ENCODE data around the gene RIMBP3B. TPM values are rescaled to one million over a fixed set of nuclear protein-coding genes. Genes with fewer than 3 reads are reported as not detected.
"Not testable (repeated sequence)": the region's sequence is repeated elsewhere in the genome, so short reads cannot be mapped to it uniquely, and the experiment has no call there.

The RIMBP3B gene, protein sequence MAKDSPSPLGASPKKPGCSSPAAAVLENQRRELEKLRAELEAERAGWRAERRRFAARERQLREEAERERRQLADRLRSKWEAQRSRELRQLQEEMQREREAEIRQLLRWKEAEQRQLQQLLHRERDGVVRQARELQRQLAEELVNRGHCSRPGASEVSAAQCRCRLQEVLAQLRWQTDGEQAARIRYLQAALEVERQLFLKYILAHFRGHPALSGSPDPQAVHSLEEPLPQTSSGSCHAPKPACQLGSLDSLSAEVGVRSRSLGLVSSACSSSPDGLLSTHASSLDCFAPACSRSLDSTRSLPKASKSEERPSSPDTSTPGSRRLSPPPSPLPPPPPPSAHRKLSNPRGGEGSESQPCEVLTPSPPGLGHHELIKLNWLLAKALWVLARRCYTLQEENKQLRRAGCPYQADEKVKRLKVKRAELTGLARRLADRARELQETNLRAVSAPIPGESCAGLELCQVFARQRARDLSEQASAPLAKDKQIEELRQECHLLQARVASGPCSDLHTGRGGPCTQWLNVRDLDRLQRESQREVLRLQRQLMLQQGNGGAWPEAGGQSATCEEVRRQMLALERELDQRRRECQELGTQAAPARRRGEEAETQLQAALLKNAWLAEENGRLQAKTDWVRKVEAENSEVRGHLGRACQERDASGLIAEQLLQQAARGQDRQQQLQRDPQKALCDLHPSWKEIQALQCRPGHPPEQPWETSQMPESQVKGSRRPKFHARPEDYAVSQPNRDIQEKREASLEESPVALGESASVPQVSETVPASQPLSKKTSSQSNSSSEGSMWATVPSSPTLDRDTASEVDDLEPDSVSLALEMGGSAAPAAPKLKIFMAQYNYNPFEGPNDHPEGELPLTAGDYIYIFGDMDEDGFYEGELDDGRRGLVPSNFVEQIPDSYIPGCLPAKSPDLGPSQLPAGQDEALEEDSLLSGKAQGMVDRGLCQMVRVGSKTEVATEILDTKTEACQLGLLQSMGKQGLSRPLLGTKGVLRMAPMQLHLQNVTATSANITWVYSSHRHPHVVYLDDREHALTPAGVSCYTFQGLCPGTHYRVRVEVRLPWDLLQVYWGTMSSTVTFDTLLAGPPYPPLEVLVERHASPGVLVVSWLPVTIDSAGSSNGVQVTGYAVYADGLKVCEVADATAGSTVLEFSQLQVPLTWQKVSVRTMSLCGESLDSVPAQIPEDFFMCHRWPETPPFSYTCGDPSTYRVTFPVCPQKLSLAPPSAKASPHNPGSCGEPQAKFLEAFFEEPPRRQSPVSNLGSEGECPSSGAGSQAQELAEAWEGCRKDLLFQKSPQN (N-terminal part only)
- total RNA-seq (ENCODE audit: low replicate concordance) = 0.29 TPM in 1 of 2 replicates, not detected in the other
- long read RNA-seq = 0 reads

DNA sequence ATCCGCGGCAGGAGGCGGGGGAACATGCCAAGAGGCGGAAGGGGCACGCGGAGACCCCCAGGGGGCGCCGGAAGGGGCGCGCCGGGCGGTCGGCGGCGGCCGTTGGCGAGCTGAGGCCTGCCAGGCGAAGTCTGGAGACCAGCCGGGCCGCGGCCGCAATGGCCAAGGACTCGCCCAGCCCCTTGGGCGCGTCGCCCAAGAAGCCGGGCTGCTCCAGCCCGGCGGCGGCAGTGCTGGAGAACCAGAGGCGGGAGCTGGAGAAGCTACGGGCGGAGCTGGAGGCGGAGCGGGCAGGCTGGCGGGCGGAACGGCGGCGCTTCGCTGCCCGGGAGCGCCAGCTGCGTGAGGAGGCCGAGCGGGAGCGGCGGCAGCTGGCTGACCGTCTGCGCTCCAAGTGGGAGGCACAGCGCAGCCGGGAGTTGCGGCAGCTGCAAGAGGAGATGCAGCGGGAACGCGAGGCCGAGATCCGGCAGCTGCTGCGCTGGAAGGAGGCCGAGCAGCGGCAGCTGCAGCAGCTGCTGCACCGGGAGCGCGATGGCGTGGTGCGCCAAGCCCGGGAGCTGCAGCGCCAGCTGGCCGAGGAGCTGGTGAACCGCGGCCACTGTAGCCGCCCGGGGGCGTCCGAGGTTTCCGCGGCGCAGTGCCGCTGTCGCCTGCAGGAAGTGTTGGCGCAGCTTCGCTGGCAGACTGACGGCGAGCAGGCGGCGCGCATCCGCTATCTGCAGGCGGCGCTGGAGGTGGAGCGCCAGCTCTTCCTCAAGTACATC is at the start of gene RIMBP3B:
TSS of gene RIMBP3B (plus strand) at position 51 of the 767 bp plus-strand sequence. CDS start at position 159, 108 bp downstream.
- not testable (repeated sequence) for H3K36me3 Mint-ChIP-seq; H3K27ac Mint-ChIP-seq; H3K27me3 Mint-ChIP-seq; H3K4me3 Mint-ChIP-seq; H3K4me1 Mint-ChIP-seq (ENCODE audit: unreplicated experiment); H3K9me3 Mint-ChIP-seq; DNase-seq (ENCODE audit: extremely low spot score, unreplicated experiment)

DNA sequence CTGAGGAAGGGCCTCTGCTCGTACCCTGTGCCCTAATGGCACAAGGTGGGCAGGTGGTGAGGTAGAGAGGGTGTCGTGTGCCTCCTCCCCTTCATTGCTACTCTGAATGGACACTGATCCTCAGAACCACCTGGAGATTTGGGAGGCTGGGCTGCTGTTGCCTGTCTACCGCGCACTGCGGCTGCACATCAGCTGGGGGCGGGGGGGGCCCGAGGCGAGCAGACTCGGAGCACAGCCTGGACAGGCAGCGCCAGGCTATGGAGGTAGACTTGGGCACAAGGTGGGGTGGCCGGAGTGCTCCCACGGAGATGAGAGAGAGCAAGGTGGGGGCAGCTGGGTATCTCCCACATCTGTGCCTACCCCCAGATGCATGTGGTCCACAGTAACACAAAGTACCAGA is 26.0 kb upstream of the RIMBP3B start:
- not testable (repeated sequence) for H3K27me3 Mint-ChIP-seq; H3K27ac Mint-ChIP-seq; H3K36me3 Mint-ChIP-seq; H3K4me1 Mint-ChIP-seq (ENCODE audit: unreplicated experiment); H3K4me3 Mint-ChIP-seq; DNase-seq (ENCODE audit: extremely low spot score, unreplicated experiment); H3K9me3 Mint-ChIP-seq

DNA sequence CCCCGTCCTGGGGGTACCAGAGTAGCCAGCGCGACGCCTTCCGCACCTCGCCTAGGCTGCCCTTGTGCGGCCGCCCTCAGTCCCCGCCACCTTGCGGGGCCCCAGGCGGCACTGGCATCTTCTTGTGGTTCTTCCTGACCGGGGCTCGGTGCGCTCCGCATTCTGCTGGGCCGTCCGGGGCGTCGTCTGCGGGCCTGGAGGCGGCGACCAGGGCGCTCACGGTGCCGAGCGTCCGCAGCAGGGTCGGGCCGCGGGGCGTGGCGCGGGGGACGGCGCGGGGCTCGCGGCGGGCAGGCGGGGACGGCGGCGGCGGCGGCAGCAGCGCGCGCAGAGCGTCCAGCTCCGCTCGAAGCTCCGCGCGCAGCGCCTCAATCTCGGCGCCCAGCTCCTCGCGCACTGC is 23.0 kb upstream of the RIMBP3B start:
- not testable (repeated sequence) for H3K9me3 Mint-ChIP-seq; H3K4me3 Mint-ChIP-seq; DNase-seq (ENCODE audit: extremely low spot score, unreplicated experiment); H3K27me3 Mint-ChIP-seq; H3K36me3 Mint-ChIP-seq; H3K4me1 Mint-ChIP-seq (ENCODE audit: unreplicated experiment); H3K27ac Mint-ChIP-seq

DNA sequence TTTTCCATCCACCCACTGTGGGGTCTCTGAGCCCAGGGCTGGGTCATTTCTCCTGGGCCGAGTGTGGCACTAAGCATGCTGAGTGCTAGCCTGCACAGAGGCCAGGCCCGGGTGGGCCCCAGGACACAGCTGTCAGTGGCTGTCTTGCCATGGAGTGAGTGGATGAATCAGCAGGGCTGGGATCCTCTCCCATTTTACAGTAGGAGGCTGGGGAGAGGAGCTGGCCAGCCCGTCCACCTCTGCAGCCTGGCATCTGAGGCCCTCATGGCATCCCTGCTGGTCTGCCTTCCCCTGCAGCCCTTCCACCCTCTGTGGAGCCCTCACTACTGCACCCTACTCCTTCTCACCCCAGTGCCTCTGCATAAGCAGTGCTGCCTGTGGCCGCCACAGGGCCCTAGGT is 21.1 kb upstream of the RIMBP3B start:
- not testable (repeated sequence) for H3K4me3 Mint-ChIP-seq; DNase-seq (ENCODE audit: extremely low spot score, unreplicated experiment); H3K27ac Mint-ChIP-seq; H3K36me3 Mint-ChIP-seq; H3K27me3 Mint-ChIP-seq; H3K4me1 Mint-ChIP-seq (ENCODE audit: unreplicated experiment); H3K9me3 Mint-ChIP-seq

DNA sequence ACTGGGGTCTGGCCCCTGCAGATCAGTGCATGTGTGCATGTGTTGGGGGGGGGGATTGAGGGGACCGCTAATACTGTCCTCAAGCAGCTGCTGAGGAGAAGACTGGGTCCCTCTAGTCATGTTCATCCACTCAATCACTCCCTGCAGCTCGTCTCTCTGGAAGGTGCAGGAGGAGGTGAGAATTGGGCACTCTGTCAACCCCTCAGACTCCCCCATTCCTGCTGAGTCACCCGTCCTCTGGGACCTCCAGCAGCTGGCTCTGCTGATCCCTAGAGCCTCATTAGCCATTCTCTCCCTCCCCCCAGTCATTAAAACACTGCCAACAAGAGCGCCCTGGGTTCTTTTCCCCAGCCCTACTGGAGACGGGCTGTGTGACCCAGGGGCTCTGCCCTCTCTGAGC is 20.5 kb upstream of the RIMBP3B start:
- not testable (repeated sequence) for H3K4me1 Mint-ChIP-seq (ENCODE audit: unreplicated experiment); H3K36me3 Mint-ChIP-seq; H3K27ac Mint-ChIP-seq; H3K4me3 Mint-ChIP-seq; H3K9me3 Mint-ChIP-seq; H3K27me3 Mint-ChIP-seq
- DNase-seq (ENCODE audit: extremely low spot score, unreplicated experiment) = peak; percentile 7

DNA sequence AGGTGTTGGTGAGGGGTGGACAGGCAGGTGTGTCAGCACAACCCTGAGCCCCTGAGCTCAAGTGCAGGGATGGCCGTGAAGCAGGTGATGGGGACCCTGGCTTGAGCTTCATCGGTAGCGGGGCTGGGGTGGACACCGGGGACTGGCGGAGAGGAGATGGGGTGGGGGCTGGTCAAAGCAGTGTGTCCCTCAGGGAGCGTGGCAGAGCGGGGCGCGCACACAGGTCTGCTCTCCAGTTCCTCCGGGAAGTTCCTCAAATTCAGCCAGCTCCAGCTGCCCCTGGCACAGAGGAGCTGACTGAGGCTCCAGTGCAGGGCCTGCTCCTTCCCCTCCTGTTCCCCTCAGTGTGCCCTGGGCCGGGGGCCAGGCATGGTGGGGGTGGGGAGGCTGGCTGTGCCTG is 19.7 kb upstream of the RIMBP3B start:
- H3K27me3 Mint-ChIP-seq; H3K4me1 Mint-ChIP-seq (ENCODE audit: unreplicated experiment); H3K4me3 Mint-ChIP-seq; H3K36me3 Mint-ChIP-seq; H3K27ac Mint-ChIP-seq; H3K9me3 Mint-ChIP-seq: not testable (repeated sequence)
- peak; percentile 48 for DNase-seq (ENCODE audit: extremely low spot score, unreplicated experiment)

DNA sequence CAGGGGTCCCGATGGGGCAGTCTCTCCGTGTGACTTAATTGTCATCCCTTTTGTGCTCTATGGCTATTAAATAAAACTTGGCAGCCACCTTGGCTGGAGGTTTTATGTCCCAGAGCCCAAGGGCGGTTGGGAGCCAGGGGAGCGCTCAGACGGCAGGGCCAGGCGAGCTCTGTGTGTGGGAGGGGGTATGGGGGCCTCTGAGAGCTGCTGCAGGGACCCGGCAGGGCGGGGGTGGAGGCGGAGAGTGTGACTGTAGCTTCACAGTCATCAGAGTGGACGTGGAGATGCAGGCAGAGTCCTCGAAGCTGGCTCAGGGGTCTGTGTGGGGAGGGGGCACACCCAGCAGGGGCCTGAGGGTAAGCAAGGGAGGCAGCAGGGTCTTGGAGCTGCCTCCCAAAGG is 19.2 kb upstream of the RIMBP3B start:
- not testable (repeated sequence) for H3K4me3 Mint-ChIP-seq; H3K27me3 Mint-ChIP-seq; H3K9me3 Mint-ChIP-seq; H3K4me1 Mint-ChIP-seq (ENCODE audit: unreplicated experiment); DNase-seq (ENCODE audit: extremely low spot score, unreplicated experiment); H3K36me3 Mint-ChIP-seq; H3K27ac Mint-ChIP-seq

DNA sequence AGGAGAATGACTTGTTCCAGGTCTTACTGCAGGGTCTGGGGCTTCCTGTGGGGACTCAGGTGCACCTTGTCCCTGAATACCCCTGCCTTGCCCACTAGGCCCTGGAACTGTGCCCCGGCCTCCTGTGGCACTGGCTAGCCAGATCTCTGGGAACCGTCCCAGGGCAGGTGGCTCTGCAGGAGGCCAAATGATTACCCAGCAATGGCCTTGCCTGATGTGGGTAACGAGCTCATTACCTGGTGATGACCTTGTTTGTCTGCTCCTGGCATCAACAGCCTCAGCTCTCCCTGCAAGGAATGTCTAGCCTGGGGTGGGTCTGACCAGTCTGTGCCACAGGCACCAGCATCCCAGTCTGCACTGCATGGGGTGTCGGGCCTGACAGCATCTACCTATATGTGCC is 18.2 kb upstream of the RIMBP3B start:
- H3K9me3 Mint-ChIP-seq; H3K27ac Mint-ChIP-seq; H3K4me1 Mint-ChIP-seq (ENCODE audit: unreplicated experiment); H3K27me3 Mint-ChIP-seq; DNase-seq (ENCODE audit: extremely low spot score, unreplicated experiment); H3K36me3 Mint-ChIP-seq; H3K4me3 Mint-ChIP-seq: not testable (repeated sequence)

DNA sequence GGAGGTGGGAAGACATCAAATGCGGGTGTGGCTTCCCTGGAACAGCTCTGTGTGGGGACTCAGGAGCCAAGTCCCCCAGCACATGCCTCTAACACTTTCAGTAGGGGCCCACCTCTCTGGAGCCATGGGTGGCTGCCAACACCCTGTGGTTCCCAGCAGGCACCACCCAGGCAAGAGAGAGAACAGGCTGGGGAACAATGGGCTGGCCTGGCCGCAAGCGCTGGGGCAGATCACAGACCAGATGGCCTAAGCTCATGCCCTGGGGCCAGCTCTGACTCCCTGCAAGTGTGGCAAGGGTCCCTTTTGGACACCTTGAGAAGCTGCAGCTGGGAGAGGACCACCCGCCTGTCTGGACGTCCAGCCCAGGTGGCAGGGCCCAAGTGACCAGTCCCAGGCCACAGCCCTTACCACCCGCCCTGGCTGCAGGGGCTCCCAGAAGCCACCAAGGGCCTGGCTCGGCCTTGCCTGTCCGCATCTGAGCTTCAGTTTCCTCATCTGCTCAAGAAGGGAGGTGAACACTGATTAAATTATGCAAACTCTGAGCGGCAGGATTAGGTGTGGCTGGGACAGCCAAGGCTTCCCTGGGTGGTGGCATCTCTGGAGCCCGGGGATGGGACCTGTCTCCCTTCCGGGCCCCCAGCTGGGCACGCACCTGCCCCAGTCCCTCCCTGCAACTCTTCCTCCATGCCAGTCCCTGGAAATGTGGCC is 14.8 kb upstream of the RIMBP3B start:
- not testable (repeated sequence) for H3K36me3 Mint-ChIP-seq; H3K27ac Mint-ChIP-seq; H3K9me3 Mint-ChIP-seq; H3K4me1 Mint-ChIP-seq (ENCODE audit: unreplicated experiment); H3K4me3 Mint-ChIP-seq; H3K27me3 Mint-ChIP-seq
- DNase-seq (ENCODE audit: extremely low spot score, unreplicated experiment) = peak; percentile 39

DNA sequence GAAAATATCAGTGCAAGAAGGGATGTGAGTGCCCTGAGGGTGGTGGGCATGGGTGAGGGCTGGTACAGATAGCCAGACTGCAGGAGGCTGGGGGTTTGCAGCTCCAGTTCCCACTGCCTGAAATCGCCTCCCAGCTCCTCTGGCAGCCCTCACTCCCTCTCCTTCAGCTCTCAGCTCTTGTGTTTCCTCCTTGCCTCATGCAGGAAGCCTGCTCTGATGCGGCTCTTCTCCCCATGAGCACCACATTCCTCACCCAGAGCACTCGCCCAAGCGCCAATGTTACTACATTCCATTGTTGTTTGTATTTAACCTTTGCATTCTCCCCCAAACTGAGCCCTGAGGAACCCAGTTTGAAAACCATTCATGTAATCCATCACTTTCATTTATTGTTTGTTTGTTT is 7.7 kb upstream of the RIMBP3B start:
- not testable (repeated sequence) for DNase-seq (ENCODE audit: extremely low spot score, unreplicated experiment); H3K27ac Mint-ChIP-seq; H3K27me3 Mint-ChIP-seq; H3K36me3 Mint-ChIP-seq; H3K4me1 Mint-ChIP-seq (ENCODE audit: unreplicated experiment); H3K4me3 Mint-ChIP-seq; H3K9me3 Mint-ChIP-seq

DNA sequence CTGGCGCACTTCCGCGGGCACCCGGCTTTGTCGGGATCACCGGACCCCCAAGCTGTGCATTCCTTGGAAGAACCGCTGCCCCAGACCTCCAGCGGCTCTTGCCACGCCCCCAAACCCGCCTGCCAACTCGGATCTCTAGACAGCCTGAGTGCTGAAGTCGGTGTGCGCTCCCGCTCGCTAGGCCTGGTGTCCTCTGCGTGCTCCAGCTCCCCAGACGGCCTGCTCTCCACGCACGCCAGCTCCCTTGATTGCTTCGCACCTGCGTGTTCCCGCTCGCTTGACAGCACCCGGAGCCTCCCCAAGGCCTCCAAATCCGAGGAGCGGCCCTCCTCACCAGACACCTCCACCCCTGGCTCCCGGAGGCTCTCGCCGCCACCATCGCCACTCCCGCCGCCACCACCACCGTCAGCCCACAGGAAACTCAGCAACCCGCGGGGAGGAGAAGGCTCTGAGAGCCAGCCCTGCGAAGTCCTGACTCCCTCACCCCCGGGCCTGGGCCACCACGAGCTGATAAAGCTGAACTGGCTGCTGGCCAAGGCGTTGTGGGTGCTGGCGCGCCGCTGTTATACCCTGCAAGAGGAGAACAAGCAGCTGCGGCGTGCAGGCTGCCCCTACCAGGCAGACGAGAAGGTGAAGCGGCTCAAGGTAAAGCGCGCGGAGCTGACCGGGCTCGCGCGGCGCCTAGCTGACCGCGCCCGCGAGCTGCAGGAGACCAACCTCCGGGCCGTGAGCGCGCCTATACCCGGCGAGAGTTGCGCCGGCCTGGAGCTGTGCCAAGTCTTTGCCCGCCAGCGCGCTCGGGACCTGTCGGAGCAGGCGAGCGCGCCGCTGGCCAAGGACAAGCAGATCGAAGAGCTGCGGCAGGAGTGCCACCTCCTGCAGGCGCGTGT is 1.2 kb downstream of the RIMBP3B start:
- H3K27ac Mint-ChIP-seq; DNase-seq (ENCODE audit: extremely low spot score, unreplicated experiment); H3K27me3 Mint-ChIP-seq; H3K36me3 Mint-ChIP-seq; H3K9me3 Mint-ChIP-seq; H3K4me3 Mint-ChIP-seq; H3K4me1 Mint-ChIP-seq (ENCODE audit: unreplicated experiment): not testable (repeated sequence)

DNA sequence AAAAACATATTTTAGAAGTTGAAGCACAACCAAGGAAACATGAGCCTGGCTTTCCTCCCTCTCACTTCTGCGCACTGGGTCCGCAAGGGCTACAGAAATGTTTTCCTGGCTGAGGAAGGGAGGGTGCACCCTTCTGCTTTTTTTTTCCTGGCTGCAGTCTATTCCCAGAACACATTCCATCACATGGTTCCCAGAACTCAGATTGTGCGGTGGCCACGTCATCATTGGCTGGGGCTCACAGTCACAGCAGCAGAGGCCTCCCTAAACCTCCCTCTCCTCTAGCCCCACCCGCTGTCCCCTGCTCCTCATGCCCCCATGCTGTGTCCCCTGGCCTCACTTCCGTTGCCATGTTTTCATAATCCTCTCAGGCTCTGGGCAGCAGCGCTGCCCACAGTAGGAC is 5.9 kb downstream of the RIMBP3B start:
- not testable (repeated sequence) for H3K9me3 Mint-ChIP-seq; H3K4me1 Mint-ChIP-seq (ENCODE audit: unreplicated experiment); DNase-seq (ENCODE audit: extremely low spot score, unreplicated experiment); H3K27me3 Mint-ChIP-seq; H3K4me3 Mint-ChIP-seq; H3K27ac Mint-ChIP-seq; H3K36me3 Mint-ChIP-seq
